NCI-H1417 treated with DMSO at 0.1 percent for 48 hours (cell line): ENCODE data around the gene ADGRA3.

Experiments used
- DNase-seq: peaks from one replicate; lab custom pipeline; 2025; lab: John Stamatoyannopoulos, UW

Gene ADGRA3

GRCh38 chr4:22356987-22357596, 158.8 kb downstream of the ADGRA3 start:
- DNase-seq = peak; percentile 2

GRCh38 chr4:22348410-22348809, 167.5 kb downstream of the ADGRA3 start:
- DNase-seq = no peak

GRCh38 chr4:22345678-22346077, 170.2 kb downstream of the ADGRA3 start:
- DNase-seq = no peak

GRCh38 chr4:22345055-22345454, 170.8 kb downstream of the ADGRA3 start:
- no peak for DNase-seq

GRCh38 chr4:22343606-22344005, 172.3 kb downstream of the ADGRA3 start:
- no peak for DNase-seq

- no peak for DNase-seq
Observed at GRCh38 chr4:22339491-22339890, 176.4 kb downstream of the ADGRA3 start.

GRCh38 chr4:22338796-22339195, 177.1 kb downstream of the ADGRA3 start:
- no peak for DNase-seq
